SK-N-SH treated with all-trans-retinoic acid at 6 μM for 48 hours (cell line): ENCODE data around the gene PRKG1.

Source experiments
- ATAC-seq: fragments of 200-7000 bp; cut with Tn5 transposase; 3 replicates; pipeline ENCODE4 v1.9.1; 2020; ENCODE audit warnings: mild to moderate bottlenecking, moderate library complexity
- ARNTL ChIP-seq: fragments of 450-650 bp; formaldehyde crosslinking; IDR thresholded peaks from 2 replicates; pipeline ENCODE4 v1.5.0; 2020; ENCODE audit warnings: low read depth, mild to moderate bottlenecking, moderate library complexity, borderline replicate concordance
- BACH2 ChIP-seq: fragments of 250-450 bp; sonication (Bioruptor Pico); IDR thresholded peaks from 2 replicates; pipeline ENCODE4 v1.9.0; 2021; ENCODE audit warnings: mild to moderate bottlenecking, borderline replicate concordance
- CREB5 ChIP-seq: fragments of 250-450 bp; sonication (Bioruptor Pico); IDR thresholded peaks from 2 replicates; pipeline ENCODE4 v1.5.1; 2020; ENCODE audit warnings: low read depth, mild to moderate bottlenecking, moderate library complexity
- CSRNP3 ChIP-seq: fragments of 250-450 bp; sonication (Bioruptor Pico); IDR thresholded peaks from 2 replicates; pipeline ENCODE4 v1.5.1; 2021; ENCODE audit warnings: mild to moderate bottlenecking, moderate library complexity
- ESRRG ChIP-seq: fragments of 250-450 bp; sonication (Bioruptor Pico); IDR thresholded peaks from 2 replicates; pipeline ENCODE4 v1.6.1; 2021; ENCODE audit warnings: mild to moderate bottlenecking
- GLIS3 ChIP-seq: fragments of 250-450 bp; sonication (Bioruptor Pico); IDR thresholded peaks from 2 replicates; pipeline ENCODE4 v1.5.0; 2020; ENCODE audit warnings: mild to moderate bottlenecking, moderate library complexity
- ISL1 ChIP-seq: fragments of 250-450 bp; sonication (Bioruptor Pico); IDR thresholded peaks from 2 replicates; pipeline ENCODE4 v2.1.2; 2022; ENCODE audit warnings: mild to moderate bottlenecking, moderate library complexity
- PATZ1 ChIP-seq: fragments of 250-450 bp; sonication (Bioruptor Pico); IDR thresholded peaks from 2 replicates; pipeline ENCODE4 v1.8.0; 2020; ENCODE audit warnings: mild to moderate bottlenecking, moderate library complexity, borderline replicate concordance
- POU6F1 ChIP-seq: fragments of 250-450 bp; sonication (Bioruptor Pico); IDR thresholded peaks from 2 replicates; pipeline ENCODE4 v1.8.0; 2021; ENCODE audit warnings: low read depth, mild to moderate bottlenecking, moderate library complexity, borderline replicate concordance
- RARB ChIP-seq: fragments of 250-450 bp; sonication (Bioruptor Pico); IDR thresholded peaks from 2 replicates; pipeline ENCODE4 v1.8.0; 2021; ENCODE audit warnings: mild to moderate bottlenecking, moderate library complexity
- SNAI2 ChIP-seq: fragments of 250-450 bp; sonication (Bioruptor Pico); IDR thresholded peaks from 2 replicates; pipeline ENCODE4 v1.5.0; 2020; ENCODE audit warnings: mild to moderate bottlenecking, moderate library complexity
- TCF4 ChIP-seq: fragments of 250-450 bp; sonication (Bioruptor Pico); IDR thresholded peaks from 2 replicates; pipeline ENCODE4 v1.8.0; 2021; ENCODE audit warnings: mild to moderate bottlenecking, moderate library complexity, borderline replicate concordance
- TOX ChIP-seq: fragments of 250-450 bp; sonication (Bioruptor Pico); IDR thresholded peaks from 2 replicates; pipeline ENCODE4 v1.8.0; 2021; ENCODE audit warnings: mild to moderate bottlenecking, moderate library complexity, borderline replicate concordance
- TSHZ2 ChIP-seq: fragments of 250-450 bp; sonication (Bioruptor Pico); IDR thresholded peaks from 2 replicates; pipeline ENCODE4 v1.5.0; 2020; ENCODE audit warnings: mild to moderate bottlenecking, moderate library complexity
- ZC3H10 ChIP-seq: fragments of 250-450 bp; sonication (Bioruptor Pico); IDR thresholded peaks from 2 replicates; pipeline ENCODE4 v1.5.1; 2021; ENCODE audit warnings: mild to moderate bottlenecking, moderate library complexity
- ZFP30 ChIP-seq: fragments of 450-650 bp; formaldehyde crosslinking; IDR thresholded peaks from 2 replicates; pipeline ENCODE4 v1.5.0; 2022; ENCODE audit warnings: mild to moderate bottlenecking, moderate library complexity
- ZNF565 ChIP-seq: fragments of 450-650 bp; formaldehyde crosslinking; conservative IDR thresholded peaks from 2 replicates; pipeline ENCODE4 v1.5.0; 2020; ENCODE audit warnings: low read depth, mild to moderate bottlenecking, moderate library complexity
- ZNF70 ChIP-seq: fragments of 450-650 bp; formaldehyde crosslinking; IDR thresholded peaks from 2 replicates; pipeline ENCODE4 v1.5.0; 2020; ENCODE audit warnings: mild to moderate bottlenecking, moderate library complexity
- ZNF8 ChIP-seq: fragments of 450-650 bp; formaldehyde crosslinking; IDR thresholded peaks from 2 replicates; pipeline ENCODE4 v1.5.0; 2020; ENCODE audit warnings: mild to moderate bottlenecking, moderate library complexity

PRKG1 gene

GRCh38 chr10:52077814-52078213 is 1003.5 kb downstream of the PRKG1 start:
- no peak for TF ChIP-seq ZNF8
- peak; percentile 84 for TF ChIP-seq ZNF70 (CRISPR knock-in tag)
- TF ChIP-seq, all 23 proteins: peak for 1
- ATAC-seq = no peak

- no peak for ATAC-seq
- TF ChIP-seq PATZ1 (CRISPR knock-in tag) (no peak), POU6F1 (no peak), SNAI2 (CRISPR knock-in tag) (no peak), GLIS3 (CRISPR knock-in tag) (no peak), ISL1 (no peak), TOX (CRISPR knock-in tag) (no peak), BACH2 (CRISPR knock-in tag) (no peak)
- TF ChIP-seq, all 23 proteins: peak for 0
Measured at GRCh38 chr10:52078397-52078937, 1004.2 kb downstream of the PRKG1 start.

GRCh38 chr10:52082307-52082706 is 1008.0 kb downstream of the PRKG1 start:
- TF ChIP-seq PATZ1 (CRISPR knock-in tag) = no peak
- TF ChIP-seq ZC3H10 (CRISPR knock-in tag) = no peak
- TF ChIP-seq ISL1 = no peak
- no peak for TF ChIP-seq TOX (CRISPR knock-in tag)
- no peak for TF ChIP-seq POU6F1
- TF ChIP-seq ESRRG (CRISPR knock-in tag) = no peak
- no peak for TF ChIP-seq SNAI2 (CRISPR knock-in tag)
- TF ChIP-seq BACH2 (CRISPR knock-in tag) = no peak
- no peak for TF ChIP-seq TSHZ2 (CRISPR knock-in tag)
- no peak for TF ChIP-seq CREB5 (CRISPR knock-in tag)
- no peak for TF ChIP-seq TCF4 (CRISPR knock-in tag)
- TF ChIP-seq ARNTL (CRISPR knock-in tag) = no peak
- TF ChIP-seq, all 23 proteins: peak for 0
- ATAC-seq = no peak

- no peak for ATAC-seq
- TF ChIP-seq BACH2 (CRISPR knock-in tag) (no peak), GLIS3 (CRISPR knock-in tag) (no peak), PATZ1 (CRISPR knock-in tag) (no peak), ZNF565 (CRISPR knock-in tag) (no peak), RARB (CRISPR knock-in tag) (no peak), ISL1 (no peak), ZNF8 (no peak), CSRNP3 (CRISPR knock-in tag) (no peak), ZFP30 (CRISPR knock-in tag) (no peak)
Measured at GRCh38 chr10:52083422-52083821, 1009.1 kb downstream of the PRKG1 start.
